HepG2 (cell line): ENCODE results near the gene CLDN10. TPM values are rescaled to one million over a fixed set of nuclear protein-coding genes. Genes with fewer than 3 reads are reported as not detected.

Experiments
- ATAC-seq: fragments of 200-7000 bp; cut with Tn5 transposase; 3 replicates; pipeline ENCODE4 v1.9.1; 2020; ENCODE audit warnings: mild to moderate bottlenecking, moderate library complexity
- BruUV-seq: library from RNA; stranded (reverse); fragments of 400-500 nt; replicated peaks from 2 replicates; lab custom pipeline; 2021; lab: Mats Ljungman, UMichigan
- CTCF ChIA-PET: fragments of 300-600 bp; formaldehyde crosslinking; extraction: SDS; loops from one replicate; lab custom pipeline; 2021; ENCODE audit warnings: low total read pairs, inconsistent platforms, low intra/inter-chr PET ratio; lab: Yijun Ruan, JAX
- POLR2A ChIA-PET: fragments of 350-600 bp; sonication (Branson Sonifier 250); formaldehyde crosslinking; loops from one replicate; lab custom pipeline; 2020; ENCODE audit warnings: antibody characterized with exemption, inconsistent platforms; lab: Yijun Ruan, JAX
- DNase-seq: peaks from one replicate; pipeline ENCODE4 v3.0.0-alpha.2; 2015; ENCODE audit warnings: low spot score
- FAIRE-seq: peaks from 3 replicates; lab custom pipeline; 2011; peaks lifted over from hg19 to GRCh38; lab: Jason Lieb, UNC
- H2AFZ ChIP-seq: one replicate; pipeline ENCODE4 v1.6.1; 2011; ENCODE audit warnings: low read length, inconsistent platforms
- H3K27ac ChIP-seq: fragments of 300-600 bp; 3 replicates; pipeline ENCODE4 v1.8.0; 2011; ENCODE audit warnings: mixed run types, mild to moderate bottlenecking, mixed read lengths, low read length, inconsistent platforms; ENCODE audit not compliant: insufficient read depth; ENCODE audit errors: extremely low read length
- H3K27me3 ChIP-seq, 2 experiments: fragments of 200-600 bp in 1 of 2; 2 replicates in 1 of 2; 3 replicates in 1 of 2; pipeline versions ENCODE4 v1.6.0 to v1.8.0; 2011; ENCODE audit warnings: low read length in 2 of 2, mild to moderate bottlenecking in 2 of 2, moderate library complexity in 2 of 2, inconsistent platforms in 1 of 2; ENCODE audit not compliant: insufficient read depth in 2 of 2, control insufficient read depth in 1 of 2
- H3K36me3 ChIP-seq, 2 experiments: fragments of 200-600 bp in 1 of 2; replicated peaks in 1 of 2; 2 replicates in 1 of 2; 3 replicates in 1 of 2; pipeline versions ENCODE4 v1.5.1 to v1.8.0; 2011; ENCODE audit warnings: low read length in 2 of 2, inconsistent platforms in 1 of 2; ENCODE audit not compliant: insufficient read depth in 2 of 2, control insufficient read depth in 1 of 2
- H3K4me1 ChIP-seq: 2 replicates; pipeline ENCODE4 v1.5.1; 2012; ENCODE audit warnings: low read length, inconsistent platforms; ENCODE audit not compliant: insufficient read depth
- H3K4me2 ChIP-seq: 2 replicates; pipeline ENCODE4 v1.6.0; 2011; ENCODE audit warnings: low read depth, low read length, inconsistent platforms
- H3K4me3 ChIP-seq, 3 experiments: fragments of 200-600 bp in 1 of 3; sonication (generic), shearing (Covaris generic) in 1 of 3; replicated peaks in 1 of 3; 2 replicates each; pipeline ENCODE4 v1.5.1; 2011 to 2016; ENCODE audit warnings: low read length in 3 of 3, inconsistent platforms in 2 of 3, low read depth in 2 of 3, mild to moderate bottlenecking in 2 of 3, control low read depth in 1 of 3, mixed read lengths in 1 of 3; ENCODE audit not compliant: insufficient read depth in 1 of 3
- H3K79me2 ChIP-seq: one replicate; pipeline ENCODE4 v1.6.1; 2011; ENCODE audit warnings: low read length, inconsistent platforms; ENCODE audit not compliant: insufficient read depth
- H3K9ac ChIP-seq: 2 replicates; pipeline ENCODE4 v1.6.0; 2011; ENCODE audit warnings: mild to moderate bottlenecking, low read depth, low read length, inconsistent platforms; ENCODE audit not compliant: insufficient read depth
- H3K9me3 ChIP-seq: 2 replicates; pipeline ENCODE4 v1.5.1; 2012; ENCODE audit warnings: mild to moderate bottlenecking, low read length
- H4K20me1 ChIP-seq: 2 replicates; pipeline ENCODE4 v1.6.0; 2011; ENCODE audit warnings: inconsistent platforms, mild to moderate bottlenecking, low read length, moderate library complexity; ENCODE audit not compliant: insufficient read depth
- CEBPB ChIP-seq: IDR thresholded peaks from 2 replicates; pipeline ENCODE4 v1.6.1; 2011; ENCODE audit warnings: low read depth, low read length, improper control_type of control experiment, borderline replicate concordance
- CENPBD1 ChIP-seq: sonication (generic); formaldehyde crosslinking; IDR thresholded peaks from 2 replicates; pipeline ENCODE4 v1.8.0; 2022; ENCODE audit warnings: missing genetic modification reagents, low read depth, mild to moderate bottlenecking, borderline replicate concordance
- MAFF ChIP-seq: IDR thresholded peaks from 2 replicates; pipeline ENCODE4 v1.6.1; 2011; ENCODE audit warnings: low read depth, low read length, improper control_type of control experiment
- MAFK ChIP-seq, 2 experiments: IDR thresholded peaks in 1 of 2; conservative IDR thresholded peaks in 1 of 2; 2 replicates each; pipeline ENCODE4 v1.6.1; 2011; ENCODE audit warnings: improper control_type of control experiment in 2 of 2, low read length in 2 of 2
- NFE2L2 ChIP-seq: fragments of 150-350 bp; IDR thresholded peaks from 2 replicates; pipeline ENCODE4 v1.6.1; 2014; ENCODE audit warnings: low read length
- NFIC ChIP-seq: IDR thresholded peaks from 2 replicates; pipeline ENCODE4 v1.6.1; 2012; ENCODE audit warnings: mild to moderate bottlenecking, low read length, inconsistent platforms
- PAWR ChIP-seq: sonication (generic); formaldehyde crosslinking; IDR thresholded peaks from 2 replicates; pipeline ENCODE4 v1.4.0; 2020; ENCODE audit warnings: missing genetic modification reagents, mild to moderate bottlenecking, borderline replicate concordance
- ZBTB3 ChIP-seq: sonication (generic); formaldehyde crosslinking; IDR thresholded peaks from 2 replicates; pipeline ENCODE4 v1.4.0; 2020; ENCODE audit warnings: low read depth, mild to moderate bottlenecking, moderate library complexity, missing genetic modification reagents, borderline replicate concordance
- ZSCAN20 ChIP-seq: sonication (generic); formaldehyde crosslinking; IDR thresholded peaks from 2 replicates; pipeline ENCODE4 v1.4.0; 2020; ENCODE audit warnings: missing genetic modification reagents, mild to moderate bottlenecking, borderline replicate concordance
- WGBS: methylation state at CpG from one replicate; pipeline ENCODE4 v1.1.6; 2017; ENCODE audit warnings: low lambda C conversion rate; 5-methylcytosine and 5-hydroxymethylcytosine counted together
- in situ Hi-C: cut with HindIII; loops from 2 replicates; pipeline ENCODE4 v1.10.0; 2017; ENCODE audit warnings: low pct_unique_long_range_greater_than_20kb; ENCODE audit not compliant: extremely low pct_ligation_motif_present
- intact Hi-C: fragments of 100-400 bp; cut with micrococcal nuclease; formaldehyde crosslinking; loops from one replicate; pipeline ENCODE4 v1.10.0; 2022; ENCODE audit not compliant: unreplicated experiment
- polyA plus RNA-seq, 8 experiments: library from polyadenylated mRNA; depleted of rRNA in 3 of 8; stranded (reverse) in 7 of 8; unstranded in 1 of 8; fragments of >200 nt; fragmentation: Illumina TruSeq in 4 of 8; extraction: Trizol in 4 of 8; gene quantifications; 2 replicates each; pipeline versions ENCODE4 v1.2.1 to v1.2.3, GENCODE V29; 2011 to 2016; ENCODE audit warnings: low read depth in 4 of 8, missing spikeins in 1 of 8, mixed read lengths in 1 of 8; ENCODE audit not compliant: insufficient read depth in 1 of 8
- total RNA-seq, 5 experiments: library from RNA; depleted of rRNA; stranded (reverse); fragments of >200 nt; fragmentation: Illumina TruSeq; extraction: Trizol; gene quantifications; 2 replicates each; pipeline ENCODE4 v1.2.3, GENCODE V29; 2016; ENCODE audit warnings: low read depth in 1 of 5
- TF ChIP-seq, protein P1 (sequence below): sonication (generic); formaldehyde crosslinking; conservative IDR thresholded peaks from 2 replicates; pipeline ENCODE4 v1.8.0; 2022; ENCODE audit warnings: low read depth, missing genetic modification reagents

The CLDN10 gene
- total and polyA plus RNA-seq, 2 of the 13 experiments (the other 11 are each of a cell fraction or from before 2014, with no cell fraction given), result not detected

- no peaks in the 10 kb centered on the region for H3K79me2 ChIP-seq
- no peaks in the 10 kb centered on the region for H3K4me1 ChIP-seq
- intact Hi-C loops (no loop called here), in situ Hi-C loops (no loop called here)
- H3K9ac ChIP-seq, result no peak overlapping the region
- no peaks in the 10 kb centered on the region; a peak in 1 of 5 replicates for H3K27me3 ChIP-seq
- BruUV-seq, result no TSS peak
- no peak overlapping the region for H3K27ac ChIP-seq
- no peak for FAIRE-seq
- no peak for DNase-seq
- H3K4me2 ChIP-seq, result no peak overlapping the region
- no peak for ATAC-seq
- H2AFZ ChIP-seq, result no peak overlapping the region
- 48% methylated on average over 5 of the region's 5 CpGs for WGBS
- no peaks in the 10 kb centered on the region for H3K36me3 ChIP-seq
- CTCF ChIA-PET, result no interaction called here
- TF ChIP-seq ZBTB3 (CRISPR knock-in tag), result no peak
- no peak for TF ChIP-seq PAWR
- TF ChIP-seq NFIC, result no peak
- POLR2A ChIA-PET, result no interaction called here
- H3K9me3 ChIP-seq, result no peaks in the 10 kb centered on the region
- H4K20me1 ChIP-seq, result no peaks in the 10 kb centered on the region
- H3K4me3 ChIP-seq, result no peak overlapping the region
Observed at GRCh38 chr13:95523598-95523997, 28.9 kb upstream of the CLDN10 start.

- H3K4me2 ChIP-seq, result no peak overlapping the region
- 79% methylated on average over 6 of the region's 6 CpGs for WGBS
Observed at GRCh38 chr13:95524264-95524901, 28.1 kb upstream of the CLDN10 start.

More at GRCh38 chr13:95524264-95524901, 28.1 kb upstream of the CLDN10 start:
- no peaks in the 10 kb centered on the region; a peak in 1 of 5 replicates for H3K27me3 ChIP-seq
- no peaks in the 10 kb centered on the region for H3K36me3 ChIP-seq
- no peak for FAIRE-seq
- no peak overlapping the region for H3K27ac ChIP-seq
- ATAC-seq, result no peak
- no peak overlapping the region for H3K9ac ChIP-seq
- H3K4me1 ChIP-seq, result no peaks in the 10 kb centered on the region
- BruUV-seq, result no TSS peak
- TF ChIP-seq NFE2L2 (peak; percentile 67), CEBPB (peak; percentile 66; the same call in 1 of the 2 replicates), CENPBD1 (CRISPR knock-in tag) (no peak), ZSCAN20 (CRISPR knock-in tag) (no peak), MAFF (0 out of 2 replicates have a peak, but pooled peaks have one; percentile 37), MAFK (conservative IDR thresholded peaks at IDR 0.05 in 1 of 2, IDR thresholded peaks at IDR 0.05 in 1 of 2; ENCODE audit: low read length in 2 of 2) (peak; percentile 38 to 71; a peak in 3 of 4 replicates)
- TF ChIP-seq, protein P1, sequence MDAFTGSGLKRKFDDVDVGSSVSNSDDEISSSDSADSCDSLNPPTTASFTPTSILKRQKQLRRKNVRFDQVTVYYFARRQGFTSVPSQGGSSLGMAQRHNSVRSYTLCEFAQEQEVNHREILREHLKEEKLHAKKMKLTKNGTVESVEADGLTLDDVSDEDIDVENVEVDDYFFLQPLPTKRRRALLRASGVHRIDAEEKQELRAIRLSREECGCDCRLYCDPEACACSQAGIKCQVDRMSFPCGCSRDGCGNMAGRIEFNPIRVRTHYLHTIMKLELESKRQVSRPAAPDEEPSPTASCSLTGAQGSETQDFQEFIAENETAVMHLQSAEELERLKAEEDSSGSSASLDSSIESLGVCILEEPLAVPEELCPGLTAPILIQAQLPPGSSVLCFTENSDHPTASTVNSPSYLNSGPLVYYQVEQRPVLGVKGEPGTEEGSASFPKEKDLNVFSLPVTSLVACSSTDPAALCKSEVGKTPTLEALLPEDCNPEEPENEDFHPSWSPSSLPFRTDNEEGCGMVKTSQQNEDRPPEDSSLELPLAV (CRISPR knock-in tag), result no peak
- H3K9me3 ChIP-seq, result no peaks in the 10 kb centered on the region
- in situ Hi-C loops (no loop called here), intact Hi-C loops (no loop called here)
- no peak overlapping the region for H2AFZ ChIP-seq
- DNase-seq, result no peak
- no peaks in the 10 kb centered on the region for H3K79me2 ChIP-seq
- ChIA-PET CTCF (no interaction called here), POLR2A (no interaction called here)
- H4K20me1 ChIP-seq, result no peaks in the 10 kb centered on the region
- H3K4me3 ChIP-seq, result no peak overlapping the region
